KOPT-K1 (cell line): ENCODE measurements around the gene ZNF878.
"Not testable (repeated sequence)": the region's sequence is repeated elsewhere in the genome, so short reads cannot be mapped to it uniquely, and the experiment has no call there.

Experiments
- H3K27ac ChIP-seq: fragments of 200-600 bp; sonication (generic); 2 replicates; pipeline ENCODE4 v1.5.1; 2016; ENCODE audit warnings: antibody characterized with exemption, mild to moderate bottlenecking, low read depth, low read length; ENCODE audit not compliant: poor library complexity, severe bottlenecking
- H3K36me3 ChIP-seq: fragments of 200-600 bp; sonication (generic); 2 replicates; pipeline ENCODE4 v1.5.1; 2017; ENCODE audit warnings: antibody characterized with exemption, mild to moderate bottlenecking, low read length, moderate library complexity; ENCODE audit not compliant: insufficient read depth
- H3K9me3 ChIP-seq: fragments of 200-600 bp; sonication (generic); 2 replicates; pipeline ENCODE4 v1.5.1; 2017; ENCODE audit warnings: antibody characterized with exemption, low read length, mild to moderate bottlenecking; ENCODE audit not compliant: insufficient read depth, poor library complexity, severe bottlenecking

Gene ZNF878

GRCh38 chr19:12052497-12053169 is at the start of gene ZNF878:
Gene ZNF878 (minus strand): TSS chr19:12052961. CDS start chr19:12052801, 160 bp downstream.
- peaks cover 8% of the 10 kb centered on the region for H3K9me3 ChIP-seq
- H3K27ac ChIP-seq: peak within 1 kb of the TSS; percentile 59
- peaks cover 6% of the 10 kb centered on the region for H3K36me3 ChIP-seq

- peaks cover 40% of the 10 kb centered on the region for H3K9me3 ChIP-seq
- H3K27ac ChIP-seq: no peak overlapping the region
- H3K36me3 ChIP-seq: peaks cover 62% of the 10 kb centered on the region
Measured at GRCh38 chr19:12098040-12098439, 45.3 kb upstream of the ZNF878 start.

- no peak overlapping the region for H3K27ac ChIP-seq
- peaks cover 32% of the 10 kb centered on the region for H3K9me3 ChIP-seq
- H3K36me3 ChIP-seq: peaks cover 61% of the 10 kb centered on the region
Measured at GRCh38 chr19:12095111-12095790, 42.5 kb upstream of the ZNF878 start.

GRCh38 chr19:12093777-12094176 is 41.0 kb upstream of the ZNF878 start:
- no peak overlapping the region for H3K27ac ChIP-seq
- peaks cover 46% of the 10 kb centered on the region for H3K36me3 ChIP-seq
- peaks cover 17% of the 10 kb centered on the region for H3K9me3 ChIP-seq

GRCh38 chr19:12092956-12093355 is 40.2 kb upstream of the ZNF878 start:
- Histone ChIP-seq H3K36me3 (peaks cover 38% of the 10 kb centered on the region), H3K27ac (peak overlapping the region; percentile 89), H3K9me3 (peaks cover 9% of the 10 kb centered on the region)

- H3K9me3 ChIP-seq: peaks cover 3% of the 10 kb centered on the region
- peaks cover 31% of the 10 kb centered on the region for H3K36me3 ChIP-seq
- peak overlapping the region; percentile 89 for H3K27ac ChIP-seq
Measured at GRCh38 chr19:12092065-12092867, 39.5 kb upstream of the ZNF878 start.

GRCh38 chr19:12090807-12091206 is 38.0 kb upstream of the ZNF878 start:
- Histone ChIP-seq H3K9me3 (no peaks in the 10 kb centered on the region), H3K27ac (no peak overlapping the region), H3K36me3 (peaks cover 21% of the 10 kb centered on the region)

- Histone ChIP-seq H3K36me3 (no peaks in the 10 kb centered on the region), H3K9me3 (peaks cover 4% of the 10 kb centered on the region)
Measured at GRCh38 chr19:12085074-12085818, 32.5 kb upstream of the ZNF878 start.

GRCh38 chr19:12083336-12083735 is 30.6 kb upstream of the ZNF878 start:
- not testable (repeated sequence) for H3K27ac ChIP-seq, H3K36me3 ChIP-seq
- H3K9me3 ChIP-seq: peaks cover 12% of the 10 kb centered on the region

More at GRCh38 chr19:12085074-12085818, 32.5 kb upstream of the ZNF878 start:
- H3K27ac ChIP-seq: no peak overlapping the region

- Histone ChIP-seq H3K36me3 (no peaks in the 10 kb centered on the region), H3K9me3 (peaks cover 51% of the 10 kb centered on the region), H3K27ac (no peak overlapping the region)
Measured at GRCh38 chr19:12077375-12077774, 24.6 kb upstream of the ZNF878 start.

- not testable (repeated sequence) for H3K36me3 ChIP-seq, H3K27ac ChIP-seq
- peaks cover 51% of the 10 kb centered on the region for H3K9me3 ChIP-seq
Measured at GRCh38 chr19:12076331-12076730, 23.6 kb upstream of the ZNF878 start.

- Histone ChIP-seq H3K9me3 (peaks cover 48% of the 10 kb centered on the region), H3K36me3 (no peaks in the 10 kb centered on the region), H3K27ac (no peak overlapping the region)
Measured at GRCh38 chr19:12075538-12076139, 22.9 kb upstream of the ZNF878 start.

GRCh38 chr19:12064590-12065538 is 12.1 kb upstream of the ZNF878 start, which contains the start of gene ZNF844:
Gene ZNF844 (plus strand): TSS chr19:12064731. CDS start chr19:12064874, 143 bp downstream.
- Histone ChIP-seq H3K27ac (no peak within 1 kb of the TSS), H3K9me3 (peaks cover 18% of the 10 kb centered on the region), H3K36me3 (no peaks in the 10 kb centered on the region)
